Fibroblast of villous mesenchyme (primary cell): ENCODE data around the gene SYT13. TPM values are rescaled to one million over a fixed set of nuclear protein-coding genes. Genes with fewer than 3 reads are reported as not detected.
A peak's percentile ranks its signal among the peaks of the same experiment; 100 is the strongest.

Experiments used
- DNase-seq: peaks from one replicate; pipeline ENCODE4 v3.0.0-alpha.2; 2010; ENCODE audit warnings: low read depth
- H3K4me3 ChIP-seq: 2 replicates; pipeline ENCODE4 v1.5.1; 2011; ENCODE audit warnings: low read depth, mild to moderate bottlenecking, low read length
- total RNA-seq: library from RNA; depleted of rRNA; stranded (reverse); fragments of >200 nt; gene quantifications from 2 replicates; pipeline ENCODE4 v1.2.3, GENCODE V29; 2012
- TF ChIP-seq, protein P1 (sequence below): IDR thresholded peaks from 2 replicates; pipeline ENCODE4 v1.5.1; 2012; ENCODE audit warnings: low read depth, mild to moderate bottlenecking, low read length; ENCODE audit not compliant: insufficient read depth

SYT13 gene
- total RNA-seq, 1 donor: not detected

DNA sequence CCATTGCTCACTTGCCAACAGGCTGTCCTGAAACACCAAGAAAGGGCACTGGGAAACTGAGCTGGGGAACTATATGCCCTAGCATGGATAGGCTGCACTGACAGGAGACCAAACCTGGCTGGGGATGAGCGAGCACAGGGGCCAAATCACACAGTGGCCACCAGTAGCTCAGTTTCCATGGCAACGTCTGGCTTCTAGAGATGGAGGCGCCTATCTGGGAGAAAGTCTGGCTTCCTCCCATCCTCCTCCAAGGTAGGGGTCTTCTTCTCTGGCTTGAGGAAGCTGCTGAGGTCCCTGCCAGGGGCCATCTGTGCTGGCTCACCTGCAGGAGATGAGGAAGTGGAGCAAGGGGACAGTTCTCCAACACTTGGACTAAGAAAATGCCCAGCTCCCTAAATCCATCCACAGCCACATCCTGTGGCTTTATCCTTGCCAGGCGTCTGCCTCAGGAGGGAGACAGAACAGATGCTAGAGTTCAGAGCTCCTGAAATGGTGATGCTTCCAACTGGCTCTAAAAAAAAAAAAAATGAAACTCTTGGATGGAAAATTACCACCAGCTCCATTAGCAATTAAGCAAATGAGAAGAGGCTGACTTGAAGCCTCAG is 48.3 kb downstream of the SYT13 start:
- TF ChIP-seq, protein P1, sequence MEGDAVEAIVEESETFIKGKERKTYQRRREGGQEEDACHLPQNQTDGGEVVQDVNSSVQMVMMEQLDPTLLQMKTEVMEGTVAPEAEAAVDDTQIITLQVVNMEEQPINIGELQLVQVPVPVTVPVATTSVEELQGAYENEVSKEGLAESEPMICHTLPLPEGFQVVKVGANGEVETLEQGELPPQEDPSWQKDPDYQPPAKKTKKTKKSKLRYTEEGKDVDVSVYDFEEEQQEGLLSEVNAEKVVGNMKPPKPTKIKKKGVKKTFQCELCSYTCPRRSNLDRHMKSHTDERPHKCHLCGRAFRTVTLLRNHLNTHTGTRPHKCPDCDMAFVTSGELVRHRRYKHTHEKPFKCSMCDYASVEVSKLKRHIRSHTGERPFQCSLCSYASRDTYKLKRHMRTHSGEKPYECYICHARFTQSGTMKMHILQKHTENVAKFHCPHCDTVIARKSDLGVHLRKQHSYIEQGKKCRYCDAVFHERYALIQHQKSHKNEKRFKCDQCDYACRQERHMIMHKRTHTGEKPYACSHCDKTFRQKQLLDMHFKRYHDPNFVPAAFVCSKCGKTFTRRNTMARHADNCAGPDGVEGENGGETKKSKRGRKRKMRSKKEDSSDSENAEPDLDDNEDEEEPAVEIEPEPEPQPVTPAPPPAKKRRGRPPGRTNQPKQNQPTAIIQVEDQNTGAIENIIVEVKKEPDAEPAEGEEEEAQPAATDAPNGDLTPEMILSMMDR: no peak
- no peak overlapping the region for H3K4me3 ChIP-seq
- DNase-seq: no peak

DNA sequence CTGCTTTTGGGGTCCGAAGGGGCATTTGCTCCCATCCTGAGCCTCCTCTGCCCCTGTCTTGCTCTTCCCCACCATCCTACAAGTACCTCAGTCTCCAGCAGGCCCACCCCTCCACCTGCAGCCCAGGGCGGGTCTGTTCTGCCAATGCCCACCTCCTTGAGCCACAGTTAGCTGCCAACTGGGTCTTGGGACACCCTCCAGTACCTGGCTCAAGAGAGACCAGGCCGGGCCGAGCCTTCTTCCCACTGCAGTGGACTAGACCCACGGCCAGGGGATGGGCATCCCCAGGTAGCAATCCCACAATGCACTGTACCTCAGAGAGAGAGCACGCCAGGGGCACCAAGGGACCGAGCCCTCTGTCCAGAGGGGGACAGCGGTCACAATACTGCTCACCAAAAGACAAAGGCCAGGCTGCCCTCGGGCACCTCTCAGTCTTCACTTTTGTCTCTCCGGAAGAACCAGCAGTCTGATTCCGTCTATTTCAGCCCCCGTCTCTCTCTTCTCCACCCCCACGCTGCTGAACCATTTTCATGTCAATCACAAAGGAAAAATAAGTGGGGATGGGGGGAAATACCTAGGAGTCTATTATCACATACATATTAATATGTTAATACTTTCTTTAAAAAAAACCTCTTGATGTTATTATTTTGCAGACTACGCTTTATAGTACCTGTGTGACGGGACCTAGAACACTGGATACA is 51.7 kb downstream of the SYT13 start:
- no peak for DNase-seq
- TF ChIP-seq, protein P1: no peak
- no peak overlapping the region for H3K4me3 ChIP-seq

DNA sequence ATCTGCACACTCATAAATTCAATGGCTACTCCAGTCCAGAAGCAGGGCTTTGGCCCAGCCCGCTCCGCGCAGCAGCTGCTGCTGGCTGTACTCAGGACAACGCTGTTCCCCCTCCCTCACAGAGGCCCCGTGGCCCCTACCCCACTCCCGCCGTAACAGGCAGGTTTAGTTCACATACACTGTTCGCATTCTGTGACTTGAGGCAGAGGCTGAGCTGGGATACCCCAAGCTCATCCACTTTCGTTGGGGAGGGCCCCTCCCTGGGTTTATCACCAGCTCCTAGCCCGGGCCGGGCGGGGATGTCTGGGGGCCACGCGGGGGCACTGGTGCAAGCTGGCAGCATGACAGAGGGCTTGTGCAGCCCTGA is 52.4 kb downstream of the SYT13 start:
- no peak overlapping the region for H3K4me3 ChIP-seq
- TF ChIP-seq, protein P1: no peak

DNA sequence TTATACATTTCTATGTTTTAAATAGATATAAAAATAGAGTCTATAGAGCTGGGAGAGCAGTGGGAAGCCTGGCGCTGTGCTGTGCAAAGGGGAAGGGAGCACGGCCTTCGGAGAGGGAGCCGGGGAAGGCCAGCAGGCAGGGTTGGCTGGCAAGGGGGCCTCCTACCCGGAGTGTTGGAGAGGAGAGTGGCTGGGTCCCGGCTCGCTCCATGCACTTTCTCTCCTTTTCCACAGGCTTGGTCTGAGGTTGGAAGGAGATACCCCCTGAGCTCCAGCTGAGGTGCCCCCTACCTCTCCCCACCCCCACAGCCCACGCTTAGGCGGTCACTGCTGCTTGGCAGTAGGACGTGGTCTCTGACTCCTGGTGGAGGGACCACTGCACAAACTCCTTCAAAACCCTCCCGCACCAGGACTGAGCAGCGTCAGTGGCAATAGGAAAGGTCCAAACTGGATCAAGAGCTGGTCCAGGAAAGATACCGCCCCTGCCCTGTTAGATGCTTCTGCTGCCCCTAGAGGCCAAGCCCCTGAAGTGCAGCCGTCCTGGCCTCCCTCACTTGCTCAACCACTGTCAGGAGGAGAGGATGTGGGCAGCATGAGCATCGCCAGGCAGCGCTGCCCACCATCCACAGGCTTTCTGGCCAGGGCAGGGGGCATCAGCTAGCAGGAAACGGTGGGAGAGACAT is 52.9 kb downstream of the SYT13 start:
- peak; percentile 43 for DNase-seq
- TF ChIP-seq, protein P1: peak; percentile 92
- no peak overlapping the region for H3K4me3 ChIP-seq

More for the DNA sequence above, 52.4 kb downstream of the SYT13 start:
- DNase-seq: no peak

DNA sequence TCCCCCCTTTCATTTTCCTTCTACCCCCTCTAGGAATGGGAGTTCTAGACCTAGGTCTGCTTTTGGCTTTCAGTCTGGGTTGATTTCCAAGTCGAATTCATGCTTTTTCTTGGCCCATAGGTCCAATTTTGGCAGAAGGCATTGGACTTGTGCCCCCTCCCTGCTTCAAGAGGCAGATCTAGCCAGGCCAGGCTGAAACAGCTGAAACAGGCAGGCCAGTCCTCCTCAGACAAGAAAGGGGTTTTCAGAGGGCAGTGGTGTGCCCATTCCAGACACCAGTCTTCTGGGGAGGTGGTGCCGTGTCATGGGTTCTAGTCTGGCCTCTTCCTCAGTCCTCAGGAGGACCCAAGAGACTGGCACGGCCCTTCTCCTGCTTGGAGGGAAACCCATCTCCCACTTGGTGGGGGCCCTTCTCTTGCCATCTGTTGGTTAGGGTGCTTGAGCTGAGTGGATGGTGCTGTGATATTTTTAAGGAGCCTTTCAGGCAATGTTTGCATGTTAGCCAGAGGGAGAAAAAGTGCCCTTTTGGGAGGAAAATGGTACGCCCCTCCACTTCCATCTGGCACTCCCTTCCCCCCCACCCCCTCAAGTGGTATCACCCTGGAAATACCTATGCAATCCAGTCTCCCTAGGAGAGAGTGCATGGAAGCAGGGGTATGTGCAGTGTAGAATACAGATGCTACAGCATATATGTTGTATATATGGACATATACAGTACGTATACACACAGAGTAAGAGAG is 53.6 kb downstream of the SYT13 start:
- no peak overlapping the region for H3K4me3 ChIP-seq
- TF ChIP-seq, protein P1: no peak
- no peak for DNase-seq

DNA sequence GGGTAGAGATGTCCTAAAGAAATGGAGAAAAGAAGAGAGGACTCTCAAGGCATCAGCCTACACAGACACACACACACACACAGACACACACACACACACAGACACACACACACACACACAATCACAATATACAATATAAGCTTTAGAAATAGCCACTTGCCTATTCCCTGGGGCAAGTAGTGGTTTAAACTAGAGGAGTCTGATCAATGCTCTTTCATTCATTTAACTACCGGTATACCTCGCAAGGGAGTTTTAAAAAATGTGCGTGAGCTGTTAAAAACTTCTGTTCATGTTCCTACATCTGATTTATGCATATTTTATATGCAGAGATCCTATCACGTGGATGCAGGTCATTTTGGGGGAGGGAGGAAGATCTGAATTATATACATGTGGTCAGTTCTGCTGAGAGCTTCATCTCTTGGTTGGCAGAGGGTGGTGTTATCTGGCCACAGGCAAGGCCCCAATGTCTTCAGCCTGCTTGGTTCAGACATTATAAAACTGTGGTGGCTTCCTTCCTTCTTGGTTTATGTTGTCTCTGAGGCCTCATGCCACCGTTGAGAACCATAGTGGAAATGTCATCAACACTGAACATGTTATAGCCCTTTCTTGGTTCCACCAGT is 56.6 kb downstream of the SYT13 start:
- TF ChIP-seq, protein P1: no peak
- no peak for DNase-seq
- no peak overlapping the region for H3K4me3 ChIP-seq
